Ishikawa (cell line): Measurements from ENCODE around the gene DENND5B.

Experiments
- CEBPB ChIP-seq: IDR thresholded peaks from 2 replicates; pipeline ENCODE4 v1.6.1; 2012
- CREB1 ChIP-seq: IDR thresholded peaks from 2 replicates; pipeline ENCODE4 v1.6.1; 2012; ENCODE audit warnings: low read depth
- EGR1 ChIP-seq: IDR thresholded peaks from 2 replicates; pipeline ENCODE4 v1.6.1; 2012
- EP300 ChIP-seq: IDR thresholded peaks from 2 replicates; pipeline ENCODE4 v1.6.1; 2012; ENCODE audit warnings: borderline replicate concordance
- FOXM1 ChIP-seq: IDR thresholded peaks from 2 replicates; pipeline ENCODE4 v1.6.1; 2012; ENCODE audit warnings: low read depth, borderline replicate concordance
- MAX ChIP-seq: IDR thresholded peaks from 2 replicates; pipeline ENCODE4 v1.6.1; 2012
- NFIC ChIP-seq: IDR thresholded peaks from 2 replicates; pipeline ENCODE4 v1.6.1; 2012
- RAD21 ChIP-seq: IDR thresholded peaks from 2 replicates; pipeline ENCODE4 v1.6.1; 2012; ENCODE audit warnings: low read depth
- TAF1 ChIP-seq: IDR thresholded peaks from 2 replicates; pipeline ENCODE4 v1.6.1; 2012; ENCODE audit warnings: low read depth, mild to moderate bottlenecking
- TCF12 ChIP-seq: IDR thresholded peaks from 2 replicates; pipeline ENCODE4 v1.6.1; 2012; ENCODE audit warnings: low read depth
- TEAD4 ChIP-seq: IDR thresholded peaks from 2 replicates; pipeline ENCODE4 v1.6.1; 2012
- USF1 ChIP-seq: IDR thresholded peaks from 2 replicates; pipeline ENCODE4 v1.6.1; 2012
- YY1 ChIP-seq: IDR thresholded peaks from 2 replicates; pipeline ENCODE4 v1.6.1; 2012; ENCODE audit warnings: low read depth
- ZBTB7A ChIP-seq: IDR thresholded peaks from 2 replicates; pipeline ENCODE4 v1.6.1; 2012; ENCODE audit warnings: low read depth
- TF ChIP-seq, protein P1 (sequence below): IDR thresholded peaks from 2 replicates; pipeline ENCODE4 v1.6.1; 2012; ENCODE audit warnings: low read depth, mild to moderate bottlenecking

The DENND5B gene

GRCh38 chr12:31387466-31387865 is 203.5 kb downstream of the DENND5B start:
- TF ChIP-seq CEBPB (no peak), FOXM1 (no peak), EGR1 (no peak), USF1 (no peak)

DNA sequence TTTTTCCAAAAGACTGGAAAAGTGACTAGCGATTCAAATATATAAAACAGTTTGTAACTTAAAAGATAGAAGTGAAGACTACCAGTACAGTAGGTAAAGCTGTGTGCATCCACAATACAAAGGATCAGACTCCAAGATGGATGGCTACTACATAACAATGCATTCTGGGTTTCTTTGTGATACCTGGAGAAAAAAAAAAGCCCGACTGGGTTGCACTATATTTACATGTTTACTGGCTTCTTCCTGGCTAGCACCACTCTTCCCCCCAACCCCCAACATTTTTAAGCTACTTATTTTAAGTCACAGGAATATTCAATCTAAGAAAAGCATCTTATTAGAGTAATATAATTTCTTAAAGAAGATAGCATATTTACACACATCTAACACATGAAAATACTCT is 203.9 kb downstream of the DENND5B start:
- TF ChIP-seq FOXM1: no peak
- TF ChIP-seq NFIC: no peak
- TF ChIP-seq CEBPB: no peak
- TF ChIP-seq CREB1: no peak
- no peak for TF ChIP-seq TAF1
- TF ChIP-seq USF1: no peak
- no peak for TF ChIP-seq ZBTB7A
- TF ChIP-seq, protein P1, sequence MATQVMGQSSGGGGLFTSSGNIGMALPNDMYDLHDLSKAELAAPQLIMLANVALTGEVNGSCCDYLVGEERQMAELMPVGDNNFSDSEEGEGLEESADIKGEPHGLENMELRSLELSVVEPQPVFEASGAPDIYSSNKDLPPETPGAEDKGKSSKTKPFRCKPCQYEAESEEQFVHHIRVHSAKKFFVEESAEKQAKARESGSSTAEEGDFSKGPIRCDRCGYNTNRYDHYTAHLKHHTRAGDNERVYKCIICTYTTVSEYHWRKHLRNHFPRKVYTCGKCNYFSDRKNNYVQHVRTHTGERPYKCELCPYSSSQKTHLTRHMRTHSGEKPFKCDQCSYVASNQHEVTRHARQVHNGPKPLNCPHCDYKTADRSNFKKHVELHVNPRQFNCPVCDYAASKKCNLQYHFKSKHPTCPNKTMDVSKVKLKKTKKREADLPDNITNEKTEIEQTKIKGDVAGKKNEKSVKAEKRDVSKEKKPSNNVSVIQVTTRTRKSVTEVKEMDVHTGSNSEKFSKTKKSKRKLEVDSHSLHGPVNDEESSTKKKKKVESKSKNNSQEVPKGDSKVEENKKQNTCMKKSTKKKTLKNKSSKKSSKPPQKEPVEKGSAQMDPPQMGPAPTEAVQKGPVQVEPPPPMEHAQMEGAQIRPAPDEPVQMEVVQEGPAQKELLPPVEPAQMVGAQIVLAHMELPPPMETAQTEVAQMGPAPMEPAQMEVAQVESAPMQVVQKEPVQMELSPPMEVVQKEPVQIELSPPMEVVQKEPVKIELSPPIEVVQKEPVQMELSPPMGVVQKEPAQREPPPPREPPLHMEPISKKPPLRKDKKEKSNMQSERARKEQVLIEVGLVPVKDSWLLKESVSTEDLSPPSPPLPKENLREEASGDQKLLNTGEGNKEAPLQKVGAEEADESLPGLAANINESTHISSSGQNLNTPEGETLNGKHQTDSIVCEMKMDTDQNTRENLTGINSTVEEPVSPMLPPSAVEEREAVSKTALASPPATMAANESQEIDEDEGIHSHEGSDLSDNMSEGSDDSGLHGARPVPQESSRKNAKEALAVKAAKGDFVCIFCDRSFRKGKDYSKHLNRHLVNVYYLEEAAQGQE: no peak
- TF ChIP-seq TCF12: no peak
- no peak for TF ChIP-seq TEAD4

DNA sequence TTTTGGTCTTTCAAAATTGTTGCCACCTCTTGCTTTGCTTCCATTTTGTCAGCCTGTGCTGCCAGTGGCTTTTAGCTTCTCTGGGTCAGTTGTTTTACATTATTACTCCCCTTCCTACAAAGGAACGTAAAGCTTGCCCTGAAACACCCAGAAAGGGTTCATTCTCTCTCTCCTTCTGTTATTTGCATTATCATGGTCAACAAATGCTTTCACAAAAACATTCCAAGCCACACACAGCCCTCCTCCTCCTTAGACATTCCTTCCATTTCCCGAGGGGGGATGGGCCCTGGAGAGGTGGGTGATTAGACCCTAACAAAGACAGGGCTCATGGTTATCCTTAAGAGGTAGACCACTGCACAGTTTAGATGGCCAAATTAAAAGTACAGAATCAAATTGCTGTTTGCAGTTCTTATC is 204.6 kb downstream of the DENND5B start:
- TF ChIP-seq USF1 (no peak), EGR1 (no peak), NFIC (no peak), CEBPB (no peak), RAD21 (no peak), CREB1 (no peak), TEAD4 (no peak), MAX (no peak), EP300 (no peak)
- TF ChIP-seq, protein P1: no peak

GRCh38 chr12:31371256-31371620 is 219.7 kb downstream of the DENND5B start:
- TF ChIP-seq ZBTB7A: no peak
- TF ChIP-seq RAD21: no peak
- no peak for TF ChIP-seq NFIC
- no peak for TF ChIP-seq EP300
- TF ChIP-seq MAX: no peak
- TF ChIP-seq FOXM1: no peak
- no peak for TF ChIP-seq TAF1
- TF ChIP-seq CEBPB: no peak
- TF ChIP-seq, protein P1: no peak
- no peak for TF ChIP-seq TCF12
- TF ChIP-seq TEAD4: no peak
- no peak for TF ChIP-seq USF1
- TF ChIP-seq CREB1: no peak
- no peak for TF ChIP-seq YY1
- TF ChIP-seq EGR1: no peak
